ENCODE data around the gene RBM23. TPM values are rescaled to one million over a fixed set of nuclear protein-coding genes. Genes with fewer than 3 reads are reported as not detected.
"Not testable (repeated sequence)": the region's sequence is repeated elsewhere in the genome, so short reads cannot be mapped to it uniquely, and the experiment has no call there.

The RBM23 gene
- total RNA-seq, 1 donor: 122 TPM

DNA sequence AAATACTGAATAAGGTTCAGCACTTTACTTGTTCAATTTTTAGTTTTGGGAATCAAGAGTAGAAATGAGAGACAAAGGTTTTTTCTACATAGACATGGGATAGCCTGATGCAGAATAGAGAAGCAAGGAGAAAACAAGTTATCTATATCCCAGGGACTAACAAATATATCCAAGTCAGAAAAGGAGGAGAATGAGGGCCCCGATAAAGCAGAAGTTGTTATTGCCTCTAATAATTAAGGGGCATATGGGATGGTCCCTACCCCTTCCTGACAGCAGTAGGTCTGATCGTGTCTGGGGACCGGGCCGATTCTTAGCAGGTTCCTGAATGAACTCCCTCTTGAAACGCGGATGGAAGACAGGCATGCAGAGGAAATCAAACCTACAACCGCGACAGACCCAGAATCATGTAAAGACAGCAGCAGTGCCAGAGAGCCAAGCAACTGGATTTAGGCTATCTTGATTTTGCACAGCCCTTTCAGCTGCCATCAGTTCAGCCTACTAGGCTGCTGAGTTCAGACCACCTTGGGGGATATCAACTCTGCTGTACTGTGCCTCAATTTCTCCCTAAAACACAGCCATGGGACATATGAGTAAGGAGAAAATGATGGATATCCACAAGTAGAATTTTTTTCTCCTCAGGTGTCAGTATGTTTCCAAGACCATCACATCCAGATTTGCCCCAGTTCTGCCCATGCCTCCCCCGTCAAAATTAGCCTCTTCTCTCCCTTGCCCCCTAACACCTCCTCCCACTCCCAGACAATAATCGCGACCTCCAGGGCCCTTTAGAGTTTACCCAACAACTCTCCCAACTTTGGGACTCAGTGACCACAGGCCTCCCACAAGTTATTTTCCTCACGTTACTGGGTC is 9.5 kb upstream of the RBM23 start:
- H3K27me3 ChIP-seq (ENCODE audit: insufficient read depth, low read length): no peaks in the 10 kb centered on the region
- H3K9me3 ChIP-seq (ENCODE audit: low read depth, low read length): no peaks in the 10 kb centered on the region
- H3K4me3 ChIP-seq (ENCODE audit: low read length): peak overlapping the region; percentile 72
- H3K4me1 ChIP-seq (ENCODE audit: insufficient read depth, low read length): peaks cover 28% of the 10 kb centered on the region

DNA sequence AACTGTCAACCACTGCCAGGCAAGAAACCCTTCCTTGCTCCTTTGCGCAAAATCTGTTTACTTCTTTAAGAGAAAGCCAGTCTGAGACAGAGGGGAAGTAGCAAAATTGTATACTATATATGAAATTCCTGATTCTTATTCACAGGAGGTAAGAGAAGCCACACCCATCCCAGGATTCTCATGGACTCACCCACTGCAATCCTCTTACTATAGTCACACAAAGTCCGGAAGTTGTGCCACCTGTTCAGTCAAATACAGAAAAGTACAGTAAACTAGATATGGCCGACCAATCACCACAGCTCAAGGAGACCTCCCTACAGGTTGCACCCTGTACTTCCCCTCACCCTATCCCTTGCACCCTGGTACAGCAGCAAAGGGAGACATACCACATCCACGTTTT is 7.4 kb upstream of the RBM23 start:
- Histone ChIP-seq H3K4me1 (ENCODE audit: insufficient read depth, low read length) (peaks cover 28% of the 10 kb centered on the region), H3K4me3 (ENCODE audit: low read length) (no peak overlapping the region), H3K9me3 (ENCODE audit: low read depth, low read length) (no peaks in the 10 kb centered on the region), H3K27me3 (ENCODE audit: insufficient read depth, low read length) (no peaks in the 10 kb centered on the region)

DNA sequence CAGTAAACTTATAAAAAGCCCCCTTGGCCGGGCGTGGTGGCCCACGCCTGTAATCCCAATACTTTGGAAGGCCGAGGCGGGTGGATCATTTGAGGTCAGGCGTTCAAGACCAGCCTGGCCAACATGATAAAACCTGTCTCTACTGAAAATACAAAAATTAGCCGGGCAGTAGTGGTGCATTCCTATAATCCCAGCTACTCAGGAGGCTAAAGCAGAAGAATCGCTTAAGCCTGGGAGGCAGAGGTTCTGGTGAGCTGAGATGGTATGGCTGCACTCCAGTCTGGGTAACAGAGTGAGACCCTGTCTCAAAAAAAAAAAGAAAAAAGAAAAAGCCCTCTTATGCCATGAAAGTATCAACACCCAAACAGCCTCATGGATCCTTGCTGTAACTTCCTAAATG is 6.6 kb upstream of the RBM23 start:
- H3K27me3 ChIP-seq (ENCODE audit: insufficient read depth, low read length): no peaks in the 10 kb centered on the region
- H3K4me3 ChIP-seq (ENCODE audit: low read length): no peak overlapping the region
- H3K4me1 ChIP-seq (ENCODE audit: insufficient read depth, low read length): peaks cover 25% of the 10 kb centered on the region
- H3K9me3 ChIP-seq (ENCODE audit: low read depth, low read length): no peaks in the 10 kb centered on the region

DNA sequence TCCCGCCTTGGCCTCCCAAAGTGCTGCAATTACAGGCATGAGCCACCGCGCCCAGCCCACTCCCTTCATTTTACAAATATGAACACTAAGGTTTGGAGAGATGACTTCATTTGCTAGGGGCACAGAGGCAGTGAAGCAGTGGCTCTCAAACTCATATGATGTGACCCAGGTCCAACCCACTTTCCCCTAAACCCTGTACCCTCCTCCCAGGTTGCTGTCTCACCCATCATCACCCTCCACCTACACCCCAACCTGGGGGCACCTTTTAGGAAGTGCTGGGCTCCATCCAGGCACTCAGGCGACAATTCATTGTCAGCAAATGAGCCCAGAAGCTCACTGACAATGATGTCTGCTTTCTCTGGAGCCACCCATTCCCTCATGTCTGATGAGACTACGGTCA is 4.8 kb upstream of the RBM23 start:
- Histone ChIP-seq H3K27me3 (ENCODE audit: insufficient read depth, low read length) (no peaks in the 10 kb centered on the region), H3K4me3 (ENCODE audit: low read length) (no peak overlapping the region), H3K9me3 (ENCODE audit: low read depth, low read length) (no peaks in the 10 kb centered on the region), H3K4me1 (ENCODE audit: insufficient read depth, low read length) (peaks cover 26% of the 10 kb centered on the region)

DNA sequence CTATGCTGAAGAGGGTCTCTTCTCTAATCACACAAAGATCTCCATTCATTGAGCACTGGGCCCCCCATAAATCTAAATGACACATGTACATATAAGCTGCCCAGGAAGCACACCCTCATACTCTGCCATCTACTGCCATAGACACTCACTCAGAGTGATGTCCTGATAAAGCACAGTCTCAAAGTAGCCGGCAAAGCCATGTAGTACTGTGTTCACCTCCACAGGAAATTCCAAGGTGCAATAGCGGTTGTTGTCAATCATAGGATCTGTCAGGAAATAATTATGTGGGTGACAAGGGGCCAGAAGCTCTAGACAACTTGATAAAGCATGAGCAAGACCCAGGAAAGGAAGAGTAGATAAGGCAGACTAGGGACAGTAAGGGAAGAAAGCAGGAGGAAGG is 3.3 kb upstream of the RBM23 start:
- Histone ChIP-seq H3K9me3 (ENCODE audit: low read depth, low read length) (no peaks in the 10 kb centered on the region), H3K27me3 (ENCODE audit: insufficient read depth, low read length) (no peaks in the 10 kb centered on the region), H3K4me3 (ENCODE audit: low read length) (no peak overlapping the region), H3K4me1 (ENCODE audit: insufficient read depth, low read length) (peaks cover 23% of the 10 kb centered on the region)

DNA sequence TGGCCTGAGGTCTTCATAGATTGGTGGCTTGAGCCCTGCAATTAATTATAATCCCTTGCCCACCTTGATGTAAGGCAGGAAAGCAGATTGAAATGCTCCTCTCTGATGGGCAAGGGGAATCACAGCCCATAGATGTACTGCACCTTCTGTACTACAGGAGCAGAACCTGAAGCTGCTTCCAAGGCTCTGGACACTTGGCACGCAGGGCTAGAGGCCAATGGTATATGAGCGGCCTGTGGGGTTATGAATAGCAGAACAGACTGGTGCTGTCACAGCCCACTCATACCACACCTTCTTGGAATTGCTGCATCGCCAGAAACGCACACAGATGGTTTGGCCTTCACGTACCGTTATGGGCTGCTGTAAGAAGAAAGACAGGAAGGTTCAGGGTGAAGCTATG is 1.7 kb upstream of the RBM23 start:
- Histone ChIP-seq H3K9me3 (ENCODE audit: low read depth, low read length) (no peaks in the 10 kb centered on the region), H3K27me3 (ENCODE audit: insufficient read depth, low read length) (no peaks in the 10 kb centered on the region), H3K4me1 (ENCODE audit: insufficient read depth, low read length) (peaks cover 35% of the 10 kb centered on the region), H3K4me3 (ENCODE audit: low read length) (no peak overlapping the region)

DNA sequence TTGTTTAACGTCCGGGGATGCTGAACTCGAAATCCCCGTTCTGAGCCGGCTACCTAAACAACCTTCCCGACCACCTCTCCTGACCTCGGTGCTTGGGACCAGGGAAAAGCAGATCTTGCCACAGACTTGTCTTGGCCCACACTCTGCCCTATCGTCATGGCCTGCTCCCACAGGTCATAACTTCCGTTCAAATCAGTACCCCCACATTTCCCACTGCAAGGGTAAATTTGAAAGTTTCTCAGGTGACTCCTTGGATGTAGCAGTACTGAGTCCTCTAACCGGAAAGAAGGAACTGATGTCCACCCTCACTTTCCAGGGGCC is 612 bp upstream of the RBM23 start:
- Histone ChIP-seq H3K9me3 (ENCODE audit: low read depth, low read length) (no peaks in the 10 kb centered on the region), H3K4me3 (ENCODE audit: low read length) (peak overlapping the region; percentile 36), H3K27me3 (ENCODE audit: insufficient read depth, low read length) (no peaks in the 10 kb centered on the region), H3K4me1 (ENCODE audit: insufficient read depth, low read length) (peaks cover 47% of the 10 kb centered on the region)

DNA sequence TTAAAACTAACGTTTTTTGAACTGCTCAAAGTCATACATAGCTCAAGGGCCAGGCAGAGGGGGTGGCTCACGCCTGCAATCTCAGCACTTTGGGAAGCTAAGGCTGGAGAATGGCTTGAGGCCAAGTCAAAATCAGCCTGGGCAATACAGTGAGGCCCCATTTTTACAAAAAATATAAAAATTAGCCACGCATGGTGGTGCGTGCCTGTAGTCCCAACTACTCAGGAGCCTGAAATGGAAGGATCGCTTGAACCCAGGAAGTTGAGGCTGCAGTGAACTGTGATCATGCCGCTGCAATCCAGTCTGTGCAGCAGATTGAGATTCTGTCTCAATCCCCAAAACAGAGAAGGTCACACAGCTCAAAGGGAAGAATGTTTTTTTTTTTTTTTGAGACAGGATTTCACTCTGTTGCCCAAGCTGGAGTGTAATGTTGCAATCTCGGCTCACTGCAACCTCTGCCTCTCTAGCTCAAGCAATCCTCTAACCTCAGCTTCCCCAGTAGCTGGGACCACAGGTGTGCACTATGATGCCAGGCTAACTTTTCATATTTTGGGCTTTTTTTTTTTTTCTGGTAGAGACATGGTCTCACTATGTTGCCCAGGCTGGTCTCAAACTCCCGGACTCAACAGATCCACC is 2.9 kb downstream of the RBM23 start:
- Histone ChIP-seq H3K9me3 (ENCODE audit: low read depth, low read length) (no peaks in the 10 kb centered on the region), H3K4me1 (ENCODE audit: insufficient read depth, low read length) (peaks cover 52% of the 10 kb centered on the region), H3K4me3 (ENCODE audit: low read length) (no peak overlapping the region), H3K27me3 (ENCODE audit: insufficient read depth, low read length) (no peaks in the 10 kb centered on the region)

DNA sequence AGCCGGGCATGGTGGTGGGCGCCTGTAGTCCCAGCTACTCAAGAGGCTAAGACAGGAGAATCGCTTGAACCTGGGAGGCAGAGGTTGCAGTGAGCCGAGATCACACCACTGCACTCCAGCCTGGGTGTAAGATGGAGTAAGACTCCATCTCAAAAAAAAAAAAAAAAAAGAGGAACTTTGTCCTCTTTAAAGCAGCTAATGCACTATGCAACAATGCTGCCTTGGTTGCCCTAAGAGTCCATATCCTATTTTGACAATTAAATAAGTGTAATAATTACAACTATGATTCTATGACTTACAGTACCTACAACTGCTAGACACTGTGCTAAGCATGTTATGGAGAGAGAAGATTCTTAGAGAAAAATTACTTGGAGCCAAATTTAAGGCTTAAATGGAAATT is 4.1 kb downstream of the RBM23 start:
- peaks cover 47% of the 10 kb centered on the region for H3K4me1 ChIP-seq (ENCODE audit: insufficient read depth, low read length)
- H3K4me3 ChIP-seq (ENCODE audit: low read length); H3K9me3 ChIP-seq (ENCODE audit: low read depth, low read length); H3K27me3 ChIP-seq (ENCODE audit: insufficient read depth, low read length): not testable (repeated sequence)

DNA sequence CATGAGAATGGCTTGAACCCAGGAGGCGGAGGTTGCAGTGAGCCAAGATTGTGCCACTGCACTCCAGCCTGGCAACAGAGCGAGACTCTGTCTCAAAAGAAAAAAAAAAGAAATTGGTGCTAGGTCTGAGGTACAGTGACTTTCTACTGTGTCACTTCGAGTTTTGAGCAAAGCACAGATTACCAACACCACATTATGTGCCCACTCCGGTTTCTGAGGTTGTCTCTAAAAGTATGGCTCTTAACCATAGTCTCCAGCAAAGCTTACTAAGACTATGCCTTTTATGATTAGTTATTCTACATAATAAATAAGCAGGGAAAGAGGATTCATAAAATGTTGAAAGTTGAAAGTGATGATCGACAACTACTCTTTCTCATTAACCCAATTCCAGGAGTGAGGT is 8.0 kb downstream of the RBM23 start:
- no peaks in the 10 kb centered on the region for H3K27me3 ChIP-seq (ENCODE audit: insufficient read depth, low read length)
- H3K4me3 ChIP-seq (ENCODE audit: low read length): no peak overlapping the region
- no peaks in the 10 kb centered on the region for H3K9me3 ChIP-seq (ENCODE audit: low read depth, low read length)
- peaks cover 39% of the 10 kb centered on the region for H3K4me1 ChIP-seq (ENCODE audit: insufficient read depth, low read length)

DNA sequence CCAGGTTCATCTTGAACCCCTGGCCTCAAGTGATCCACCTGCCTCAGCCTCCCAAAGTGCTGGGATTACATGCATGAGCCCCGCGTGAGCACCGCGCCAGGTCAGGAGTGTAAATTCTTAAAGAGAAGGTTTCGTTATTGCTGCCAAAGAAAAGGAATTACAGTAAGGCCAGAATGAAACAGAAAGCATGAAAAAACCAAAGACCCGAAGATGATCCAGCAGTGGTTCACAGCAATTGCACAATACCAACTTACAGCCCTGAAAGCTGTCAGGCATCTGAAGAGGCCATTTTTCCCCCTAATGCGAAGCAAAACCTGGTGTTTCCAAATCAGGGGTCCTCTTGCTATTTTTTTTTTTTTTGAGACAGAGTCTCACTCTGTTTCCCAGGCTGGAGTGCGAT is 10.3 kb downstream of the RBM23 start:
- no peaks in the 10 kb centered on the region for H3K27me3 ChIP-seq (ENCODE audit: insufficient read depth, low read length)
- peaks cover 20% of the 10 kb centered on the region for H3K4me1 ChIP-seq (ENCODE audit: insufficient read depth, low read length)
- no peak overlapping the region for H3K4me3 ChIP-seq (ENCODE audit: low read length)
- no peaks in the 10 kb centered on the region for H3K9me3 ChIP-seq (ENCODE audit: low read depth, low read length)

DNA sequence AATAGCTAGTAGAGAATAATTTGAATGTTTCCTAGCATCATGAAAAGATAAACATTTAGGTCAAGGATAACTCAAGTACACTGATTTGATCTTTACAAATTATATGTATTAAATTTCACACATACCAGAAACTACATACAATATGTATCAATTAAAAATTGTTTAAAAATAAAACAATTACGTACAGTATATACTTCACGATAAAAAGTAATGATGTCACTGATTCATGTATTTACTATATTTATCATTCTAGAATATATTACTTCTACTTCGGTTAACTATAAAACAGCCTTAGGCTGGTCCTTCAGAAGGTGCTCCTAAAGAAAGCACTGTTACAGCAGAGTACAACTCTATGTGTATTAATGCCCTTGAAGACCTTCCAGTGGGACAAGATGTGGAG is 11.5 kb downstream of the RBM23 start:
- no peaks in the 10 kb centered on the region for H3K9me3 ChIP-seq (ENCODE audit: low read depth, low read length)
- no peaks in the 10 kb centered on the region for H3K27me3 ChIP-seq (ENCODE audit: insufficient read depth, low read length)
- H3K4me1 ChIP-seq (ENCODE audit: insufficient read depth, low read length): peaks cover 20% of the 10 kb centered on the region
- H3K4me3 ChIP-seq (ENCODE audit: low read length): no peak overlapping the region

DNA sequence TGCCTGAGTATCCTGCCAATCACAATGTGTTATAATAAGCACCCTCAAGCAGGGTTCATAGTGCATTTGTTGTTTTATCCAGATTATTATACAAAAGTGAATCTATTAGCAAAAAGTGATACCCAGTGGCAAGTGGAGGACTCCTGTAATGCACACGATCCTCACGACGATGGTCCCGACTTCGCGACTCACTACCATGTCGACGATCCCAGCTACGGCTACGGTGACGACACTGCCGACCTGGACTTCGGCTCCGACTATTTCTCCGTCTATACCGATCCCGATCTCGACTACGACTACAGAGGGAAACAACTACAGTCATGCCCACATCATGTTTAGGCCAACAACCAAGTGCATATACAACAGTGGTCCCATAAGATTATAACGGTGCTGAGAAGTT is 12.9 kb downstream of the RBM23 start:
- Histone ChIP-seq H3K4me3 (ENCODE audit: low read length) (no peak overlapping the region), H3K4me1 (ENCODE audit: insufficient read depth, low read length) (peaks cover 20% of the 10 kb centered on the region), H3K27me3 (ENCODE audit: insufficient read depth, low read length) (no peaks in the 10 kb centered on the region), H3K9me3 (ENCODE audit: low read depth, low read length) (no peaks in the 10 kb centered on the region)

DNA sequence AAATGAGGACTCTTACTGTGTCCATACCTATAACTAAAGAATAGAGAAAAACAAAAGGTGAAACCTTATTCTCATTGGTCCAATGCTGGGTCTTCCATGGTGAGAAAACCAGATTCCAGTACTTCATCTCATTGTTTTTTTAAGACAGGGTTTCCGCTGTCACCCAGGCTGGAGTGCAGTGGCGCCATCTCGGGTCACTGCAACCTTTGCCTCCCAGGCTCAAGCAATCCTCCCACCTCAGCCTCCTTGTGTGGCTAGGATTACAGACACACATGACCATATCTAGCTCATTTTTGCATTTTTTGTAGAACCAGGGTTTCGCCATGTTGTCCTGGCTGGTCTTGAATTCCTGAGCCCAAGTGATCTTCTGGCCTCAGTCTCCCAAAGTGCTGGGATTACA is 13.3 kb downstream of the RBM23 start:
- H3K4me3 ChIP-seq (ENCODE audit: low read length): no peak overlapping the region
- no peaks in the 10 kb centered on the region for H3K9me3 ChIP-seq (ENCODE audit: low read depth, low read length)
- H3K27me3 ChIP-seq (ENCODE audit: insufficient read depth, low read length): no peaks in the 10 kb centered on the region
- H3K4me1 ChIP-seq (ENCODE audit: insufficient read depth, low read length): peaks cover 20% of the 10 kb centered on the region

DNA sequence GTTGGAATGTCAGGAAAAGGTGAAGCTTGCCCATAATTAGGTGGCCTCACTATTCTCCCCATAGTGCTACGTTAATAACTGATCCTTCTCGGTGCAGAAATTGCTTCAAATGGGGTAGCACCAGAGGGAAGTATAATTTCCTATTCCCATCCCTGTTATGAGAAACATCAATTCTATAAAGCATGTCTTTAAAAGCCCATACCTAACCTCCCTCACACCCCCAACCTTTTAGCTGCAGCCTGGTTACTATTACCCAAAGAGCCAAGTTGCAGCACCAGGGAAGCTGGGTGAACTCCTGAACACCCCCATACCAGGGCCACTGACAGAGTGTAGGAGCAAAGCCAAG is 15.2 kb downstream of the RBM23 start:
- peaks cover 14% of the 10 kb centered on the region for H3K4me1 ChIP-seq (ENCODE audit: insufficient read depth, low read length)
- H3K9me3 ChIP-seq (ENCODE audit: low read depth, low read length): no peaks in the 10 kb centered on the region
- H3K4me3 ChIP-seq (ENCODE audit: low read length): no peak overlapping the region
- H3K27me3 ChIP-seq (ENCODE audit: insufficient read depth, low read length): no peaks in the 10 kb centered on the region

DNA sequence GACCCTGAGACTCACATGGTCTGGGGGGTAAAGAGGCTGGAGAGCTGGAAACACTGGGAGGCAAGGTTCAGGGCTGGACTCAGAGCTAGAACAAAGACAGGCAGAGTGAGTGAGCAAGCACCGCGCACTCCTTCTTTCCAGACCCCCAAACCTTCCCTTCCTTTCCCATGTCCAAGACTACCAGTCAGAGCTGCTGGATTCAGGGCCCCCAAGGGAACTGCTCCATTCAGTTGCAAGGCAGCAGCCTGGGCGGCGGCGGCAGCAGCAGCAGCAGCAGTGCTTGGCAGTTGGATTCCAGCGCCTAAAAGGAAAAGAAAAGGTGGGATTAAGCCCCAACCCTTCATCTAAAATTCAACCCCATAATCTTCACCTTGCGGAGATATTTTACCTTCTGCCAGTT is 17.1 kb downstream of the RBM23 start:
- Histone ChIP-seq H3K4me3 (ENCODE audit: low read length) (no peak overlapping the region), H3K4me1 (ENCODE audit: insufficient read depth, low read length) (peaks cover 5% of the 10 kb centered on the region), H3K27me3 (ENCODE audit: insufficient read depth, low read length) (no peaks in the 10 kb centered on the region), H3K9me3 (ENCODE audit: low read depth, low read length) (no peaks in the 10 kb centered on the region)

All from mononuclear cell (primary cell).